ENCODE measurements around the gene ABCC11. TPM values are rescaled to one million over a fixed set of nuclear protein-coding genes. Genes with fewer than 3 reads are reported as not detected.

ABCC11 gene
- total RNA-seq: under 1 TPM in 1 of 2 donors, not detected in 1; 0.50 TPM

- no peak within 1 kb of the TSS for H3K27ac Mint-ChIP-seq
- H3K9me3 Mint-ChIP-seq: no peaks in the 10 kb centered on the region
- no peak for DNase-seq (ENCODE audit: low spot score in 2 of 2)
- no peak for ATAC-seq
- peaks cover 8 to 9% of the 10 kb centered on the region in 2 donors for H3K36me3 Mint-ChIP-seq
These were observed at the start of gene ABCC11 for GRCh38 chr16:48247311-48247710. Gene ABCC11 (minus strand): TSS chr16:48247539. CDS start chr16:48231921, 15,618 bp downstream.

GRCh38 chr16:48295488-48296281 lies 48.3 kb upstream of the ABCC11 start:
- DNase-seq (ENCODE audit: low spot score in 2 of 2) (no peak), ATAC-seq (no peak)
- Mint-ChIP-seq H3K9me3 (no peaks in the 10 kb centered on the region), H3K27ac (no peak overlapping the region), H3K36me3 (peaks cover 4 to 27% of the 10 kb centered on the region in 2 donors)

GRCh38 chr16:48294724-48295123 lies 47.4 kb upstream of the ABCC11 start:
- H3K9me3 Mint-ChIP-seq: no peaks in the 10 kb centered on the region
- H3K27ac Mint-ChIP-seq: no peak overlapping the region
- no peak for DNase-seq (ENCODE audit: low spot score in 2 of 2)
- ATAC-seq: no peak
- peaks cover 4 to 20% of the 10 kb centered on the region in 2 donors for H3K36me3 Mint-ChIP-seq

GRCh38 chr16:48292452-48292851 lies 45.1 kb upstream of the ABCC11 start:
- H3K9me3 Mint-ChIP-seq: no peaks in the 10 kb centered on the region
- DNase-seq (ENCODE audit: low spot score in 2 of 2) (no peak), ATAC-seq (no peak)
- H3K27ac Mint-ChIP-seq: no peak overlapping the region
- peaks cover 4 to 21% of the 10 kb centered on the region in 2 donors for H3K36me3 Mint-ChIP-seq

GRCh38 chr16:48291754-48292153 lies 44.4 kb upstream of the ABCC11 start:
- peaks cover 9 to 26% of the 10 kb centered on the region in 2 donors for H3K36me3 Mint-ChIP-seq
- no peaks in the 10 kb centered on the region for H3K9me3 Mint-ChIP-seq
- H3K27ac Mint-ChIP-seq: no peak overlapping the region
- DNase-seq (ENCODE audit: low spot score in 2 of 2): no peak
- no peak for ATAC-seq

- no peak overlapping the region for H3K27ac Mint-ChIP-seq
- ATAC-seq (no peak), DNase-seq (ENCODE audit: low spot score in 2 of 2) (no peak)
- peaks cover 13 to 27% of the 10 kb centered on the region in 2 donors for H3K36me3 Mint-ChIP-seq
- H3K9me3 Mint-ChIP-seq: no peaks in the 10 kb centered on the region
These were observed 44.0 kb upstream of the ABCC11 start for GRCh38 chr16:48291303-48291702.

- Mint-ChIP-seq H3K9me3 (peaks cover 0 to 5% of the 10 kb centered on the region in 2 donors), H3K27ac (no peak overlapping the region), H3K36me3 (peaks cover 33 to 52% of the 10 kb centered on the region in 2 donors)
- DNase-seq (ENCODE audit: low spot score in 2 of 2) (no peak), ATAC-seq (no peak)
These were observed 39.9 kb upstream of the ABCC11 start for GRCh38 chr16:48287239-48287638.

- no peak for ATAC-seq
- no peak for DNase-seq (ENCODE audit: low spot score in 2 of 2)
- H3K9me3 Mint-ChIP-seq: peaks cover 0 to 5% of the 10 kb centered on the region in 2 donors
- H3K36me3 Mint-ChIP-seq: peaks cover 33 to 52% of the 10 kb centered on the region in 2 donors
- H3K27ac Mint-ChIP-seq: no peak overlapping the region
These were observed 37.6 kb upstream of the ABCC11 start for GRCh38 chr16:48284772-48285409.

GRCh38 chr16:48282636-48283263 lies 35.4 kb upstream of the ABCC11 start:
- Mint-ChIP-seq H3K27ac (no peak overlapping the region), H3K9me3 (peaks cover 0 to 5% of the 10 kb centered on the region in 2 donors), H3K36me3 (peaks cover 44 to 62% of the 10 kb centered on the region in 2 donors)
- DNase-seq (ENCODE audit: low spot score in 2 of 2) (no peak), ATAC-seq (no peak)

- no peak overlapping the region for H3K27ac Mint-ChIP-seq
- peaks cover 28 to 42% of the 10 kb centered on the region in 2 donors for H3K36me3 Mint-ChIP-seq
- no peak for ATAC-seq
- DNase-seq (ENCODE audit: low spot score in 2 of 2): no peak
- H3K9me3 Mint-ChIP-seq: peaks cover 0 to under 1% of the 10 kb centered on the region in 2 donors
These were observed 33.2 kb upstream of the ABCC11 start for GRCh38 chr16:48280546-48280945.

GRCh38 chr16:48279199-48279598 lies 31.9 kb upstream of the ABCC11 start:
- H3K36me3 Mint-ChIP-seq: peaks cover 19 to 33% of the 10 kb centered on the region in 2 donors
- ATAC-seq: no peak
- H3K9me3 Mint-ChIP-seq: no peaks in the 10 kb centered on the region
- no peak for DNase-seq (ENCODE audit: low spot score in 2 of 2)
- no peak overlapping the region for H3K27ac Mint-ChIP-seq

GRCh38 chr16:48277158-48277557 lies 29.8 kb upstream of the ABCC11 start:
- no peak for ATAC-seq
- H3K36me3 Mint-ChIP-seq: peaks cover 11 to 18% of the 10 kb centered on the region in 2 donors
- no peak for DNase-seq (ENCODE audit: low spot score in 2 of 2)
- no peak overlapping the region for H3K27ac Mint-ChIP-seq
- no peaks in the 10 kb centered on the region for H3K9me3 Mint-ChIP-seq

- no peak for DNase-seq (ENCODE audit: low spot score in 2 of 2)
- ATAC-seq: no peak
- H3K36me3 Mint-ChIP-seq: peaks cover 11 to 18% of the 10 kb centered on the region in 2 donors
- no peak overlapping the region for H3K27ac Mint-ChIP-seq
- H3K9me3 Mint-ChIP-seq: no peaks in the 10 kb centered on the region
These were observed 28.8 kb upstream of the ABCC11 start for GRCh38 chr16:48276102-48276501.

- DNase-seq (ENCODE audit: low spot score in 2 of 2): no peak
- H3K9me3 Mint-ChIP-seq: no peaks in the 10 kb centered on the region
- H3K27ac Mint-ChIP-seq: no peak overlapping the region
- ATAC-seq: no peak
- H3K36me3 Mint-ChIP-seq: peaks cover 11 to 18% of the 10 kb centered on the region in 2 donors
These were observed 27.1 kb upstream of the ABCC11 start for GRCh38 chr16:48274476-48274875.

GRCh38 chr16:48272837-48273421 lies 25.6 kb upstream of the ABCC11 start:
- ATAC-seq: no peak
- no peak for DNase-seq (ENCODE audit: low spot score in 2 of 2)
- Mint-ChIP-seq H3K36me3 (peaks cover under 1 to 8% of the 10 kb centered on the region in 2 donors), H3K9me3 (no peaks in the 10 kb centered on the region), H3K27ac (no peak overlapping the region)

- DNase-seq (ENCODE audit: low spot score in 2 of 2) (no peak), ATAC-seq (no peak)
- Mint-ChIP-seq H3K9me3 (no peaks in the 10 kb centered on the region), H3K27ac (no peak overlapping the region), H3K36me3 (peaks cover 0 to 6% of the 10 kb centered on the region in 2 donors)
These were observed 24.4 kb upstream of the ABCC11 start for GRCh38 chr16:48271728-48272127.

- DNase-seq (ENCODE audit: low spot score in 2 of 2) (no peak), ATAC-seq (no peak)
- H3K27ac Mint-ChIP-seq: no peak overlapping the region
- no peaks in the 10 kb centered on the region for H3K9me3 Mint-ChIP-seq
- peaks cover 11 to 14% of the 10 kb centered on the region in 2 donors for H3K36me3 Mint-ChIP-seq
These were observed 21.7 kb upstream of the ABCC11 start for GRCh38 chr16:48269011-48269410.
